Measurements from ENCODE around the gene AP1G2. TPM values are rescaled to one million over a fixed set of nuclear protein-coding genes. Genes with fewer than 3 reads are reported as not detected.

AP1G2 gene
- polyA plus RNA-seq, 1 donor (not counting 4 experiments of a cell fraction or from before 2014, with no cell fraction given), result 119 TPM

GRCh38 chr14:23521785-23522640 is 45.6 kb downstream of the AP1G2 start:
- Histone ChIP-seq H2AFZ (ENCODE audit: control insufficient read depth, low read length) (no peak overlapping the region), H3K36me3 (ENCODE audit: control insufficient read depth in 2 of 2, extremely low read depth in 1 of 2, insufficient read depth in 2 of 2, low read length in 2 of 2) (peaks cover 0 to 2% of the 10 kb centered on the region in 2 experiments), H3K9ac (ENCODE audit: control insufficient read depth, extremely low read depth, insufficient read depth, low read length) (no peak overlapping the region), H3K79me2 (ENCODE audit: control insufficient read depth, insufficient read depth, low read length) (no peaks in the 10 kb centered on the region), H3K9me1 (ENCODE audit: control insufficient read depth, extremely low read depth, insufficient read depth, low read length) (no peaks in the 10 kb centered on the region), H3K4me3 (ENCODE audit: control insufficient read depth in 2 of 3, extremely low read depth in 1 of 3, insufficient read depth in 2 of 3, low read depth in 1 of 3, low read length in 3 of 3) (no peak overlapping the region), H3K27ac (ENCODE audit: control insufficient read depth, insufficient read depth, low read length) (no peak overlapping the region), H3K9me3 (ENCODE audit: control insufficient read depth, low read depth, low read length) (no peaks in the 10 kb centered on the region), H3K4me1 (ENCODE audit: control insufficient read depth, extremely low read depth, insufficient read depth, low read length) (no peaks in the 10 kb centered on the region), H3K27me3 (ENCODE audit: control insufficient read depth, extremely low read depth, insufficient read depth, low read length) (no peaks in the 10 kb centered on the region), H4K20me1 (ENCODE audit: control insufficient read depth, extremely low read depth, insufficient read depth, low read length) (no peaks in the 10 kb centered on the region), H3K4me2 (ENCODE audit: control insufficient read depth, extremely low read depth, insufficient read depth, low read depth, low read length) (no peak overlapping the region)
- FAIRE-seq, result no peak
- dilution Hi-C loops (cut with MboI; ENCODE audit: extremely low pct_ligation_motif_present, low sequenced_read_pairs), result no loop called here
- TF ChIP-seq EZH2 (IDR thresholded peaks at IDR 0.05; ENCODE audit: low read length) (no peak), CTCF (optimal IDR thresholded peaks at IDR 0.05 in 1 of 3, IDR thresholded peaks at IDR 0.05 in 1 of 3, conservative IDR thresholded peaks at IDR 0.05 in 1 of 3; ENCODE audit: extremely low read depth in 1 of 3, insufficient read depth in 2 of 3, low read length in 3 of 3) (no peak)
- DNase-seq (ENCODE audit: low read depth, low spot score), result no peak

- dilution Hi-C loops (cut with MboI; ENCODE audit: extremely low pct_ligation_motif_present, low sequenced_read_pairs), result no loop called here
- no peaks in the 10 kb centered on the region for H3K79me2 ChIP-seq (ENCODE audit: control insufficient read depth, insufficient read depth, low read length)
- no peaks in the 10 kb centered on the region for H3K9me1 ChIP-seq (ENCODE audit: control insufficient read depth, extremely low read depth, insufficient read depth, low read length)
- H4K20me1 ChIP-seq (ENCODE audit: control insufficient read depth, extremely low read depth, insufficient read depth, low read length), result no peaks in the 10 kb centered on the region
- H3K9me3 ChIP-seq (ENCODE audit: control insufficient read depth, low read depth, low read length), result no peaks in the 10 kb centered on the region
- FAIRE-seq (no peak), DNase-seq (ENCODE audit: low read depth, low spot score) (no peak)
- no peak overlapping the region for H3K9ac ChIP-seq (ENCODE audit: control insufficient read depth, extremely low read depth, insufficient read depth, low read length)
- H3K4me3 ChIP-seq (ENCODE audit: control insufficient read depth in 2 of 3, extremely low read depth in 1 of 3, insufficient read depth in 2 of 3, low read depth in 1 of 3, low read length in 3 of 3), result no peak overlapping the region
- H3K4me1 ChIP-seq (ENCODE audit: control insufficient read depth, extremely low read depth, insufficient read depth, low read length), result no peaks in the 10 kb centered on the region
- H3K36me3 ChIP-seq (ENCODE audit: control insufficient read depth in 2 of 2, extremely low read depth in 1 of 2, insufficient read depth in 2 of 2, low read length in 2 of 2), result peaks cover 0 to 2% of the 10 kb centered on the region in 2 experiments
- H3K4me2 ChIP-seq (ENCODE audit: control insufficient read depth, extremely low read depth, insufficient read depth, low read depth, low read length), result no peak overlapping the region
- H3K27ac ChIP-seq (ENCODE audit: control insufficient read depth, insufficient read depth, low read length), result no peak overlapping the region
- H2AFZ ChIP-seq (ENCODE audit: control insufficient read depth, low read length), result no peak overlapping the region
- H3K27me3 ChIP-seq (ENCODE audit: control insufficient read depth, extremely low read depth, insufficient read depth, low read length), result no peaks in the 10 kb centered on the region
- TF ChIP-seq EZH2 (IDR thresholded peaks at IDR 0.05; ENCODE audit: low read length) (no peak), CTCF (optimal IDR thresholded peaks at IDR 0.05 in 1 of 3, IDR thresholded peaks at IDR 0.05 in 1 of 3, conservative IDR thresholded peaks at IDR 0.05 in 1 of 3; ENCODE audit: extremely low read depth in 1 of 3, insufficient read depth in 2 of 3, low read length in 3 of 3) (no peak)
Observed at GRCh38 chr14:23520899-23521533, 46.6 kb downstream of the AP1G2 start.

Measured in keratinocyte (primary cell).